GM21529 (cell line): ENCODE data around the gene ATG2B.
"Not testable (repeated sequence)": the region's sequence is repeated elsewhere in the genome, so short reads cannot be mapped to it uniquely, and the experiment has no call there.

Experiments
- ATAC-seq: cut with Tn5 transposase; IDR thresholded peaks from one replicate; pipeline ENCODE4 v1.9.1; 2021; ENCODE audit not compliant: unreplicated experiment

ATG2B gene

GRCh38 chr14:96383445-96383844 is 20.3 kb upstream of the ATG2B start:
- no peak for ATAC-seq

- peak; percentile 76 for ATAC-seq
These were observed 17.6 kb upstream of the ATG2B start for GRCh38 chr14:96380735-96381134.

- ATAC-seq: no peak
These were observed 13.0 kb upstream of the ATG2B start for GRCh38 chr14:96376093-96376492.

- no peak for ATAC-seq
These were observed 10.4 kb upstream of the ATG2B start for GRCh38 chr14:96373538-96373937.

- no peak for ATAC-seq
These were observed 7.4 kb upstream of the ATG2B start for GRCh38 chr14:96370528-96370927.

- no peak for ATAC-seq
These were observed 5.4 kb upstream of the ATG2B start for GRCh38 chr14:96368534-96368933.

- no peak for ATAC-seq
These were observed 1.8 kb upstream of the ATG2B start for GRCh38 chr14:96364962-96365361.

GRCh38 chr14:96363751-96364336 is 703 bp upstream of the ATG2B start:
- peak; percentile 33 for ATAC-seq

GRCh38 chr14:96362071-96362964 is 823 bp downstream of the ATG2B start:
- ATAC-seq: peak; percentile 12

GRCh38 chr14:96359959-96360358 is 3.2 kb downstream of the ATG2B start:
- ATAC-seq: no peak

- ATAC-seq: no peak
These were observed 5.9 kb downstream of the ATG2B start for GRCh38 chr14:96357216-96357615.

- no peak for ATAC-seq
These were observed 8.9 kb downstream of the ATG2B start for GRCh38 chr14:96354246-96354645.

- no peak for ATAC-seq
These were observed 10.4 kb downstream of the ATG2B start for GRCh38 chr14:96352708-96353107.

GRCh38 chr14:96351986-96352385 is 11.2 kb downstream of the ATG2B start:
- ATAC-seq: no peak

GRCh38 chr14:96349286-96350075 is 13.7 kb downstream of the ATG2B start:
- no peak for ATAC-seq

- ATAC-seq: not testable (repeated sequence)
These were observed 15.2 kb downstream of the ATG2B start for GRCh38 chr14:96347957-96348356.

- no peak for ATAC-seq
These were observed 17.5 kb downstream of the ATG2B start for GRCh38 chr14:96345669-96346068.

GRCh38 chr14:96341323-96341722 is 21.8 kb downstream of the ATG2B start:
- no peak for ATAC-seq

GRCh38 chr14:96338551-96338950 is 24.6 kb downstream of the ATG2B start:
- no peak for ATAC-seq

- ATAC-seq: no peak
These were observed 38.9 kb downstream of the ATG2B start for GRCh38 chr14:96324219-96324618.

GRCh38 chr14:96320605-96321004 is 42.5 kb downstream of the ATG2B start:
- ATAC-seq: no peak

- ATAC-seq: no peak
These were observed 44.3 kb downstream of the ATG2B start for GRCh38 chr14:96318836-96319235.
